HEK293 (cell line): ENCODE measurements around the gene IL1RN.
A peak's percentile ranks its signal among the peaks of the same experiment; 100 is the strongest.

Experiments used
- CTCF ChIA-PET: fragments of 350-600 bp; formaldehyde crosslinking; extraction: SDS; loops from one replicate; lab custom pipeline; 2021; ENCODE audit warnings: antibody characterized with exemption; lab: Yijun Ruan, JAX
- POLR2A ChIA-PET: fragments of 300-600 bp; formaldehyde crosslinking; extraction: SDS; loops from one replicate; lab custom pipeline; 2020; ENCODE audit warnings: antibody characterized with exemption, inconsistent platforms; lab: Yijun Ruan, JAX
- H3K27ac ChIP-seq: fragments of 200-500 bp; sonication (Bioruptor generic); 2 replicates; pipeline ENCODE4 v1.5.1; 2014; ENCODE audit warnings: low read depth, low read length, control low read depth, inconsistent platforms; ENCODE audit errors: extremely low read depth
- H3K36me3 ChIP-seq, 2 experiments: fragments of 200-500 bp in 1 of 2; sonication (Bioruptor generic) in 1 of 2; 1 replicate in 1 of 2; 2 replicates in 1 of 2; pipeline ENCODE4 v1.5.1; 2014 to 2017; ENCODE audit warnings: inconsistent platforms in 2 of 2, low read length in 2 of 2; ENCODE audit not compliant: control insufficient read depth in 2 of 2, insufficient read depth in 1 of 2
- H3K4me1 ChIP-seq: fragments of 200-500 bp; sonication (Bioruptor generic); 2 replicates; pipeline ENCODE4 v1.5.1; 2014; ENCODE audit warnings: mild to moderate bottlenecking, low read length, inconsistent platforms; ENCODE audit not compliant: control insufficient read depth, insufficient read depth
- H3K4me3 ChIP-seq: 2 replicates; pipeline ENCODE4 v1.5.1; 2011; ENCODE audit warnings: low read depth, mild to moderate bottlenecking, control low read depth, low read length, moderate library complexity
- H3K9me3 ChIP-seq: fragments of 200-500 bp; sonication (Bioruptor generic); 2 replicates; pipeline ENCODE4 v1.5.1; 2014; ENCODE audit warnings: low read depth, low read length, inconsistent platforms; ENCODE audit not compliant: control insufficient read depth, insufficient read depth
- GLI2 ChIP-seq: fragments of 450-650 bp; formaldehyde crosslinking; IDR thresholded peaks from 2 replicates; pipeline ENCODE4; 2017; ENCODE audit warnings: missing biosample characterization, missing genetic modification characterization, low read depth, borderline replicate concordance
- KLF7 ChIP-seq: fragments of 450-650 bp; formaldehyde crosslinking; IDR thresholded peaks from 2 replicates; pipeline ENCODE4 v1.5.1; 2016; ENCODE audit warnings: missing biosample characterization, missing genetic modification characterization, borderline replicate concordance
- MZF1 ChIP-seq: fragments of 450-650 bp; formaldehyde crosslinking; IDR thresholded peaks from 2 replicates; pipeline ENCODE4 v1.5.1; 2017; ENCODE audit warnings: missing biosample characterization, missing genetic modification characterization, borderline replicate concordance
- PRDM1 ChIP-seq: fragments of 450-650 bp; formaldehyde crosslinking; IDR thresholded peaks from 2 replicates; pipeline ENCODE4; 2016; ENCODE audit warnings: missing biosample characterization, missing genetic modification characterization
- SP2 ChIP-seq: fragments of 450-650 bp; formaldehyde crosslinking; IDR thresholded peaks from 2 replicates; pipeline ENCODE4 v1.5.1; 2016; ENCODE audit warnings: missing biosample characterization, missing genetic modification characterization
- TCF7L2 ChIP-seq: IDR thresholded peaks from 2 replicates; pipeline ENCODE4 v1.6.1; 2011; ENCODE audit warnings: low read depth, mild to moderate bottlenecking, inconsistent platforms, low read length, moderate library complexity, borderline replicate concordance
- ZFHX2 ChIP-seq: fragments of 450-650 bp; formaldehyde crosslinking; conservative IDR thresholded peaks from 2 replicates; pipeline ENCODE4 v1.5.1; 2016; ENCODE audit warnings: missing biosample characterization, missing genetic modification characterization
- ZNF169 ChIP-seq: fragments of 450-650 bp; formaldehyde crosslinking; IDR thresholded peaks from 2 replicates; pipeline ENCODE4 v1.5.1; 2016; ENCODE audit warnings: missing biosample characterization, missing genetic modification characterization
- ZNF221 ChIP-seq: fragments of 450-650 bp; formaldehyde crosslinking; IDR thresholded peaks from 2 replicates; pipeline ENCODE4 v1.5.1; 2017; ENCODE audit warnings: missing biosample characterization, missing genetic modification characterization, borderline replicate concordance
- ZNF248 ChIP-seq: fragments of 450-650 bp; formaldehyde crosslinking; IDR thresholded peaks from 2 replicates; pipeline ENCODE4 v1.5.1; 2017; ENCODE audit warnings: missing biosample characterization, missing genetic modification characterization
- ZNF266 ChIP-seq: fragments of 450-650 bp; formaldehyde crosslinking; IDR thresholded peaks from 2 replicates; pipeline ENCODE4 v1.5.1; 2016; ENCODE audit warnings: missing biosample characterization, missing genetic modification characterization, low read depth
- ZNF394 ChIP-seq: fragments of 450-650 bp; formaldehyde crosslinking; IDR thresholded peaks from 2 replicates; pipeline ENCODE4 v1.5.1; 2016; ENCODE audit warnings: missing biosample characterization, missing genetic modification characterization, mild to moderate bottlenecking, moderate library complexity, borderline replicate concordance
- ZNF449 ChIP-seq: fragments of 450-650 bp; formaldehyde crosslinking; IDR thresholded peaks from 2 replicates; pipeline ENCODE4 v1.5.1; 2017; ENCODE audit warnings: missing biosample characterization, mild to moderate bottlenecking, missing genetic modification characterization, moderate library complexity
- ZNF530 ChIP-seq: fragments of 450-650 bp; formaldehyde crosslinking; IDR thresholded peaks from 2 replicates; pipeline ENCODE4 v1.5.1; 2016; ENCODE audit warnings: low read depth, missing biosample characterization, missing genetic modification characterization
- ZNF549 ChIP-seq: fragments of 450-650 bp; IDR thresholded peaks from 2 replicates; pipeline ENCODE4 v1.5.1; 2018; ENCODE audit warnings: missing biosample characterization, missing genetic modification characterization, mild to moderate bottlenecking, inconsistent platforms, moderate library complexity
- ZNF600 ChIP-seq: fragments of 450-650 bp; formaldehyde crosslinking; IDR thresholded peaks from 2 replicates; pipeline ENCODE4 v1.5.1; 2016; ENCODE audit warnings: missing biosample characterization, missing genetic modification characterization
- ZNF610 ChIP-seq: fragments of 450-650 bp; formaldehyde crosslinking; IDR thresholded peaks from 2 replicates; pipeline ENCODE4 v1.5.1; 2016; ENCODE audit warnings: missing biosample characterization, missing genetic modification characterization, borderline replicate concordance
- ZNF76 ChIP-seq: fragments of 450-650 bp; formaldehyde crosslinking; IDR thresholded peaks from 2 replicates; pipeline ENCODE4; 2016; ENCODE audit warnings: low read depth, missing biosample characterization, missing genetic modification characterization, borderline replicate concordance
- ZNF785 ChIP-seq: fragments of 450-650 bp; formaldehyde crosslinking; IDR thresholded peaks from 2 replicates; pipeline ENCODE4 v1.5.1; 2016; ENCODE audit warnings: missing biosample characterization, missing genetic modification characterization
- ZNF792 ChIP-seq: fragments of 450-650 bp; formaldehyde crosslinking; IDR thresholded peaks from 2 replicates; pipeline ENCODE4 v1.5.1; 2016; ENCODE audit warnings: missing biosample characterization, missing genetic modification characterization
- ZSCAN30 ChIP-seq: fragments of 450-650 bp; IDR thresholded peaks from 2 replicates; pipeline ENCODE4 v1.5.1; 2018; ENCODE audit warnings: missing biosample characterization, mild to moderate bottlenecking, missing genetic modification characterization, moderate library complexity
- TF ChIP-seq, protein P1 (sequence below): fragments of 450-650 bp; formaldehyde crosslinking; IDR thresholded peaks from 2 replicates; pipeline ENCODE4 v1.5.1; 2016; ENCODE audit warnings: missing biosample characterization, missing genetic modification characterization
- TF ChIP-seq, protein P2 (sequence below): fragments of 450-650 bp; formaldehyde crosslinking; IDR thresholded peaks from 2 replicates; pipeline ENCODE4 v1.5.1; 2016; ENCODE audit warnings: missing biosample characterization, missing genetic modification characterization
- TF ChIP-seq, protein P3 (sequence below): fragments of 450-650 bp; IDR thresholded peaks from 2 replicates; pipeline ENCODE4 v1.5.1; 2018; ENCODE audit warnings: missing biosample characterization, mild to moderate bottlenecking, missing genetic modification characterization
- TF ChIP-seq, protein P4 (sequence below): fragments of 450-650 bp; formaldehyde crosslinking; IDR thresholded peaks from 2 replicates; pipeline ENCODE4 v1.5.1; 2016; ENCODE audit warnings: missing biosample characterization, missing genetic modification characterization

The IL1RN gene

DNA sequence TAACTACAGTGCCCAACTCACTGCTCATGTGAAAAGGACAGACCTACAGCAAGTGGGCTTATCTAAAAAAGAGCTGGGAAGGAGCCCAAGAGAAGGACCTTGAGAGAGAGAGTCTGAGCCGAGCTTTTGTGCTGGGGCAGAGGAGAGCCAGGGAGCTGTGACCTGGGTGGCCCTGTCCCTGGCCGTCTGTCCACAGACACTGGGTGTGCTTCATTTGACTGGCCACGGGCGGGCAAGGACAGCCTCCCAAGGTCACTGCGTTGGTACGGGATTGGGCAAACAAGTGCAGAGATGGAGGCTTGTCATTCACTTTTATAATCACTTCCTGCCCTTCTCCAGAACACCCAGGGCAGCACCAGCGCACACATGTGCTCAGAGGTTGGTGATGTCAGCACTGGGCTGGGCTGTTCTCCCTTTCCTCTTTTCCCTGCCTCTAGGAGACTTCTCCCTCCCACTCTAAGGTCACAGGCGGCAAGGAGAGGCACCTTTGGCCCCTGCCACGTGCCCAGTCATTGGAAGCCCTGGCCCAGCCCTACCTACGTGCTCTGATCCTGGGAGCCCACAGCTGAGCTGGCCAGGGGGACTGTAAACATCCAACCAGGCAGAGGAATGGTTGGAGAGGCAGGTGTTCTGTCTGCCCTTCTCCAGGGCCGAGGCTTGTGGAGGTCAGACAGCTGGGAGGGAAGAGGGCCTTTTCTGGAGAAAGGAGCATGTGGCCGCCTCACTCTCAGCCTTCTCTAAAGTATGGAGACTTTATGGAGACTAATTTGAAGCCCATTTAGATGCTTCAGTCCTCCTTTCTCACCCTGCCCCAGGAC, 39.9 kb downstream of the IL1RN start:
- ChIA-PET POLR2A (no interaction called here), CTCF (no interaction called here)
- H3K27ac ChIP-seq, result no peak overlapping the region
- H3K4me3 ChIP-seq, result no peak overlapping the region
- TF ChIP-seq SP2 (tag by site-specific recombination) (peak; percentile 15; the same call in 1 of the 2 replicates), ZNF221 (no peak), ZFHX2 (tag by site-specific recombination) (0 out of 2 replicates have a peak, but pooled peaks have one; percentile 7), ZNF600 (tag by site-specific recombination) (peak; percentile 68), ZNF76 (tag by site-specific recombination) (no peak), ZNF549 (tag by site-specific recombination) (no peak)
- no peaks in the 10 kb centered on the region for H3K36me3 ChIP-seq
- H3K9me3 ChIP-seq, result no peaks in the 10 kb centered on the region
- no peaks in the 10 kb centered on the region for H3K4me1 ChIP-seq

DNA sequence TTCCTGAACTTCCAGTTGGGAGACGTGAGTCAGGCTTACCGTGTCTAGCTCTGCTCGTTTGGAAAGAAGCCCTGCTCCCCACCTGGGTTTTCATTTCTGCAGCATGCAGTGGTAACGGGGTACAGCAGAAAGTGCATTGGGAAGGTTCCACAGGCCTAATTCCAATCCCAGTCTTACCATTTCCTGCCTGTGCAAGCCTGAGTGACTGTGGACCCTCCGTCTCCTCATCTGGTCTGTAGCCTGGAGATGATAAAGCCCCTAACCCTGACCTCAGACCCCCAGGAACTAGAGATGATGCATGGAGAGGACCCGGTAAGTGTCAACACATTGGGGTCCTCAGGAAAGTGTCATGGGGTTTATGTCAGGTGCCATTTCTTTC, 40.6 kb downstream of the IL1RN start:
- no peaks in the 10 kb centered on the region for H3K9me3 ChIP-seq
- H3K4me1 ChIP-seq, result no peaks in the 10 kb centered on the region
- ChIA-PET CTCF (no interaction called here), POLR2A (no interaction called here)
- no peak overlapping the region for H3K4me3 ChIP-seq
- no peak overlapping the region for H3K27ac ChIP-seq
- no peaks in the 10 kb centered on the region for H3K36me3 ChIP-seq
- no peak for TF ChIP-seq ZNF449 (tag by site-specific recombination)
- no peak for TF ChIP-seq ZNF530
- TF ChIP-seq GLI2 (tag by site-specific recombination), result no peak
- no peak for TF ChIP-seq MZF1
- TF ChIP-seq, protein P1, sequence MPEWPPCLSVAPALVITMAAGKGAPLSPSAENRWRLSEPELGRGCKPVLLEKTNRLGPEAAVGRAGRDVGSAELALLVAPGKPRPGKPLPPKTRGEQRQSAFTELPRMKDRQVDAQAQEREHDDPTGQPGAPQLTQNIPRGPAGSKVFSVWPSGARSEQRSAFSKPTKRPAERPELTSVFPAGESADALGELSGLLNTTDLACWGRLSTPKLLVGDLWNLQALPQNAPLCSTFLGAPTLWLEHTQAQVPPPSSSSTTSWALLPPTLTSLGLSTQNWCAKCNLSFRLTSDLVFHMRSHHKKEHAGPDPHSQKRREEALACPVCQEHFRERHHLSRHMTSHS (tag by site-specific recombination), result no peak
- no peak for TF ChIP-seq ZNF549 (tag by site-specific recombination)

DNA sequence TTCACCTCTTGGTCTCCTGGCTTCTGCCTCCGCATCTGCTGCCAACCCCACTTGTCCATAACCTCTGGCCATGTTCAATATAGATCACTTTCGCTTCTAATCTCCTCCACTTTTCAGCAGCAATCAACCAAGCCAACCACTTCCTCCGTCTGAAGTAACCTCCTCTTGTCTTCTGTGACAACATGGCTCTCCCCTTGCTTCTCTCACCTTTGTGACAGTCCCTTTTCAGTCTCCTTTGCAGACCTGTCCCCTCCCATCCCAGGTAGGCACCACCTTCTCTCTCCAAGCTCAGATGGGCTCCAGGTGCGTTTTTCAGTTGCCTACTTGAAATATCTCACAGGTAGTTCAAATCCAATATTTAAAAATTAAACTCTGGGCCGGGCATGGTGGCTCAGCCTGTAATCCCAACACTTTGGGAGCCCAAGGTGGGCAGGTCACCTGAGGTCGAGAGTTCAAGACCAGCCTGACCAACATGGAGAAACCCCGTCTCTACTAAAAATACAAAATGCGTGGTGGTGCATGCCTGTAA, 41.7 kb downstream of the IL1RN start:
- Histone ChIP-seq H3K27ac (no peak overlapping the region), H3K9me3 (no peaks in the 10 kb centered on the region), H3K4me3 (no peak overlapping the region), H3K4me1 (no peaks in the 10 kb centered on the region), H3K36me3 (no peaks in the 10 kb centered on the region)
- ChIA-PET CTCF (no interaction called here), POLR2A (no interaction called here)
- TF ChIP-seq ZNF792 (tag by site-specific recombination) (no peak), ZNF169 (tag by site-specific recombination) (no peak), ZSCAN30 (tag by site-specific recombination) (no peak), ZNF394 (tag by site-specific recombination) (no peak), PRDM1 (tag by site-specific recombination) (no peak), ZNF610 (tag by site-specific recombination) (no peak), ZNF248 (tag by site-specific recombination) (no peak), ZNF266 (tag by site-specific recombination) (no peak), TCF7L2 (no peak), KLF7 (tag by site-specific recombination) (no peak), ZNF785 (tag by site-specific recombination) (no peak)
- TF ChIP-seq, protein P2, sequence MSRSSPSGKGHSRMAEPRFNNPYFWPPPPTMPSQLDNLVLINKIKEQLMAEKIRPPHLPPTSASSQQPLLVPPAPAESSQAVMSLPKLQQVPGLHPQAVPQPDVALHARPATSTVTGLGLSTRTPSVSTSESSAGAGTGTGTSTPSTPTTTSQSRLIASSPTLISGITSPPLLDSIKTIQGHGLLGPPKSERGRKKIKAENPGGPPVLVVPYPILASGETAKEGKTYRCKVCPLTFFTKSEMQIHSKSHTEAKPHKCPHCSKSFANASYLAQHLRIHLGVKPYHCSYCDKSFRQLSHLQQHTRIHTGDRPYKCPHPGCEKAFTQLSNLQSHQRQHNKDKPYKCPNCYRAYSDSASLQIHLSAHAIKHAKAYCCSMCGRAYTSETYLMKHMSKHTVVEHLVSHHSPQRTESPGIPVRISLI (tag by site-specific recombination), result no peak
- TF ChIP-seq, protein P3, sequence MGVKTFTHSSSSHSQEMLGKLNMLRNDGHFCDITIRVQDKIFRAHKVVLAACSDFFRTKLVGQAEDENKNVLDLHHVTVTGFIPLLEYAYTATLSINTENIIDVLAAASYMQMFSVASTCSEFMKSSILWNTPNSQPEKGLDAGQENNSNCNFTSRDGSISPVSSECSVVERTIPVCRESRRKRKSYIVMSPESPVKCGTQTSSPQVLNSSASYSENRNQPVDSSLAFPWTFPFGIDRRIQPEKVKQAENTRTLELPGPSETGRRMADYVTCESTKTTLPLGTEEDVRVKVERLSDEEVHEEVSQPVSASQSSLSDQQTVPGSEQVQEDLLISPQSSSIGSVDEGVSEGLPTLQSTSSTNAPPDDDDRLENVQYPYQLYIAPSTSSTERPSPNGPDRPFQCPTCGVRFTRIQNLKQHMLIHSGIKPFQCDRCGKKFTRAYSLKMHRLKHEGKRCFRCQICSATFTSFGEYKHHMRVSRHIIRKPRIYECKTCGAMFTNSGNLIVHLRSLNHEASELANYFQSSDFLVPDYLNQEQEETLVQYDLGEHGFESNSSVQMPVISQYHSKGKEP (tag by site-specific recombination), result no peak
- TF ChIP-seq, protein P4, sequence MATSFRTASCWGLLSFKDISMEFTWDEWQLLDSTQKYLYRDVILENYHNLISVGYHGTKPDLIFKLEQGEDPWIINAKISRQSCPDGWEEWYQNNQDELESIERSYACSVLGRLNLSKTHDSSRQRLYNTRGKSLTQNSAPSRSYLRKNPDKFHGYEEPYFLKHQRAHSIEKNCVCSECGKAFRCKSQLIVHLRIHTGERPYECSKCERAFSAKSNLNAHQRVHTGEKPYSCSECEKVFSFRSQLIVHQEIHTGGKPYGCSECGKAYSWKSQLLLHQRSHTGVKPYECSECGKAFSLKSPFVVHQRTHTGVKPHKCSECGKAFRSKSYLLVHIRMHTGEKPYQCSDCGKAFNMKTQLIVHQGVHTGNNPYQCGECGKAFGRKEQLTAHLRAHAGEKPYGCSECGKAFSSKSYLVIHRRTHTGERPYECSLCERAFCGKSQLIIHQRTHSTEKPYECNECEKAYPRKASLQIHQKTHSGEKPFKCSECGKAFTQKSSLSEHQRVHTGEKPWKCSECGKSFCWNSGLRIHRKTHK, result no peak
